HepG2 (cell line): ENCODE results near the gene ICAM3. TPM values are rescaled to one million over a fixed set of nuclear protein-coding genes. Genes with fewer than 3 reads are reported as not detected.

ENCODE experiments used
- GPN1 ChIP-seq: sonication (generic); formaldehyde crosslinking; IDR thresholded peaks from 2 replicates; pipeline ENCODE4 v1.5.1; 2020; ENCODE audit warnings: missing genetic modification reagents, borderline replicate concordance
- HOXA7 ChIP-seq: sonication (generic); formaldehyde crosslinking; IDR thresholded peaks from 2 replicates; pipeline ENCODE4 v1.8.1; 2022; ENCODE audit warnings: mild to moderate bottlenecking, missing genetic modification reagents, moderate library complexity
- KLF11 ChIP-seq: IDR thresholded peaks from 2 replicates; pipeline ENCODE4 v1.6.1; 2016; ENCODE audit warnings: missing compliant biosample characterization
- SETDB1 ChIP-seq: sonication (generic); formaldehyde crosslinking; IDR thresholded peaks from 2 replicates; pipeline ENCODE4 v1.5.1; 2020; ENCODE audit warnings: missing genetic modification reagents, mild to moderate bottlenecking, borderline replicate concordance
- SOX5 ChIP-seq: IDR thresholded peaks from 2 replicates; pipeline ENCODE4 v1.6.1; 2016; ENCODE audit warnings: borderline replicate concordance
- SOX6 ChIP-seq, 2 experiments: fragments of 450-650 bp in 1 of 2; sonication (generic) in 1 of 2; formaldehyde crosslinking in 1 of 2; IDR thresholded peaks; 2 replicates each; pipeline versions ENCODE4 v1.4.0 to v1.6.1; 2017 to 2020; ENCODE audit warnings: antibody characterized with exemption in 1 of 2, mild to moderate bottlenecking in 1 of 2, missing genetic modification reagents in 1 of 2
- SSRP1 ChIP-seq: IDR thresholded peaks from 2 replicates; pipeline ENCODE4 v1.6.1; 2016; ENCODE audit warnings: control low read depth
- TCF12 ChIP-seq, 2 experiments: fragments of 450-650 bp in 1 of 2; sonication (generic) in 1 of 2; formaldehyde crosslinking in 1 of 2; IDR thresholded peaks; 2 replicates each; pipeline versions ENCODE4 v1.6.1 to v1.8.0; 2017 to 2022; ENCODE audit warnings: antibody characterized with exemption in 1 of 2, mild to moderate bottlenecking in 1 of 2, missing genetic modification reagents in 1 of 2, moderate library complexity in 1 of 2
- TGIF2 ChIP-seq: IDR thresholded peaks from 2 replicates; pipeline ENCODE4 v1.6.1; 2016; ENCODE audit warnings: control low read depth, missing compliant biosample characterization
- TRIM24 ChIP-seq: sonication (generic); formaldehyde crosslinking; IDR thresholded peaks from 2 replicates; pipeline ENCODE4 v1.8.0; 2022; ENCODE audit warnings: mild to moderate bottlenecking, missing genetic modification reagents
- ZFP90 ChIP-seq: sonication (generic); formaldehyde crosslinking; IDR thresholded peaks from 2 replicates; pipeline ENCODE4 v1.8.0; 2022; ENCODE audit warnings: missing genetic modification reagents, mild to moderate bottlenecking, inconsistent platforms, borderline replicate concordance
- ZNF468 ChIP-seq: sonication (generic); formaldehyde crosslinking; IDR thresholded peaks from 2 replicates; pipeline ENCODE4 v1.8.0; 2022; ENCODE audit warnings: mild to moderate bottlenecking, moderate library complexity, missing genetic modification reagents
- ZNF496 ChIP-seq: sonication (generic); formaldehyde crosslinking; IDR thresholded peaks from 2 replicates; pipeline ENCODE4 v1.8.1; 2023; ENCODE audit warnings: mild to moderate bottlenecking, moderate library complexity, missing genetic modification reagents; ENCODE audit not compliant: insufficient replicate concordance
- ZNF543 ChIP-seq: sonication (generic); formaldehyde crosslinking; IDR thresholded peaks from 2 replicates; pipeline ENCODE4 v1.4.0; 2020; ENCODE audit warnings: mild to moderate bottlenecking, missing genetic modification reagents
- polyA plus RNA-seq, 8 experiments: library from polyadenylated mRNA; depleted of rRNA in 3 of 8; stranded (reverse) in 7 of 8; unstranded in 1 of 8; fragments of >200 nt; fragmentation: Illumina TruSeq in 4 of 8; extraction: Trizol in 4 of 8; gene quantifications; 2 replicates each; pipeline versions ENCODE4 v1.2.1 to v1.2.3, GENCODE V29; 2011 to 2016; ENCODE audit warnings: low read depth in 4 of 8, missing spikeins in 1 of 8, mixed read lengths in 1 of 8; ENCODE audit not compliant: insufficient read depth in 1 of 8
- total RNA-seq, 5 experiments: library from RNA; depleted of rRNA; stranded (reverse); fragments of >200 nt; fragmentation: Illumina TruSeq; extraction: Trizol; gene quantifications; 2 replicates each; pipeline ENCODE4 v1.2.3, GENCODE V29; 2016; ENCODE audit warnings: low read depth in 1 of 5
- TF ChIP-seq, protein P1 (sequence below): IDR thresholded peaks from 2 replicates; pipeline ENCODE4 v1.6.1; 2016; ENCODE audit warnings: mild to moderate bottlenecking
- TF ChIP-seq, protein P2 (sequence below): sonication (generic); formaldehyde crosslinking; conservative IDR thresholded peaks from 2 replicates; pipeline ENCODE4 v1.4.0; 2020; ENCODE audit warnings: missing genetic modification reagents
- TF ChIP-seq, protein P3 (sequence below): sonication (generic); formaldehyde crosslinking; IDR thresholded peaks from 2 replicates; pipeline ENCODE4 v1.4.0; 2020; ENCODE audit warnings: mild to moderate bottlenecking, missing genetic modification reagents
- TF ChIP-seq, protein P4 (sequence below): sonication (generic); formaldehyde crosslinking; IDR thresholded peaks from 2 replicates; pipeline ENCODE4 v1.5.1; 2020; ENCODE audit warnings: mild to moderate bottlenecking, missing genetic modification reagents, borderline replicate concordance

The ICAM3 gene
- total and polyA plus RNA-seq, 2 of the 13 experiments (the other 11 are each of a cell fraction or from before 2014, with no cell fraction given): 14.1 to 21.0 TPM

DNA sequence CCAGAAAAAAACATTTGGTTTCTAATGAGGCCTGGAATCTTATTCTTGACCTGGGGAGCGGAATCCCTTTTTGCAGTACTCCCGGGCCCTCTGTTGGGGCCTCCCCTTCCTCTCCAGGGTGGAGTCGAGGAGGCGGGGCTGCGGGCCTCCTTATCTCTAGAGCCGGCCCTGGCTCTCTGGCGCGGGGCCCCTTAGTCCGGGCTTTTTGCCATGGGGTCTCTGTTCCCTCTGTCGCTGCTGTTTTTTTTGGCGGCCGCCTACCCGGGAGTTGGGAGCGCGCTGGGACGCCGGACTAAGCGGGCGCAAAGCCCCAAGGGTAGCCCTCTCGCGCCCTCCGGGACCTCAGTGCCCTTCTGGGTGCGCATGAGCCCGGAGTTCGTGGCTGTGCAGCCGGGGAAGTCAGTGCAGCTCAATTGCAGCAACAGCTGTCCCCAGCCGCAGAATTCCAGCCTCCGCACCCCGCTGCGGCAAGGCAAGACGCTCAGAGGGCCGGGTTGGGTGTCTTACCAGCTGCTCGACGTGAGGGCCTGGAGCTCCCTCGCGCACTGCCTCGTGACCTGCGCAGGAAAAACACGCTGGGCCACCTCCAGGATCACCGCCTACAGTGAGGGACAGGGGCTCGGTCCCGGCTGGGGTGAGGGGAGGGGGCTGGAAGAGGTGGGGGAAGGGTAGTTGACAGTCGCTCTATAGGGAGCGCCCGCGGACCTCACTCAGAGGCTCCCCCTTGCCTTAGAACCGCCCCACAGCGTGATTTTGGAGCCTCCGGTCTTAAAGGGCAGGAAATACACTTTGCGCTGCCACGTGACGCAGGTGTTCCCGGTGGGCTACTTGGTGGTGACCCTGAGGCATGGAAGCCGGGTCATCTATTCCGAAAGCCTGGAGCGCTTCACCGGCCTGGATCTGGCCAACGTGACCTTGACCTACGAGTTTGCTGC, 52.4 kb downstream of the ICAM3 start, which contains the start of gene ICAM4 (continued):
- TF ChIP-seq TGIF2 (CRISPR knock-in tag): no peak
- TF ChIP-seq SSRP1: no peak
- TF ChIP-seq SOX5 (CRISPR knock-in tag): no peak
- no peak for TF ChIP-seq ZNF543 (CRISPR knock-in tag)
- no peak for TF ChIP-seq SETDB1 (CRISPR knock-in tag)
- TF ChIP-seq TRIM24 (CRISPR knock-in tag): no peak
- no peak for TF ChIP-seq HOXA7 (CRISPR knock-in tag)
- TF ChIP-seq SOX6 (IDR thresholded peaks at IDR 0.05): no peak
- peak; percentile 28 for TF ChIP-seq SOX6 (CRISPR knock-in tag; IDR thresholded peaks at IDR 0.05)
- no peak for TF ChIP-seq ZNF496 (CRISPR knock-in tag)
- TF ChIP-seq KLF11: no peak
- TF ChIP-seq ZNF468 (CRISPR knock-in tag): peak; percentile 89; the same call in 1 of the 2 replicates
- TF ChIP-seq, protein P1, sequence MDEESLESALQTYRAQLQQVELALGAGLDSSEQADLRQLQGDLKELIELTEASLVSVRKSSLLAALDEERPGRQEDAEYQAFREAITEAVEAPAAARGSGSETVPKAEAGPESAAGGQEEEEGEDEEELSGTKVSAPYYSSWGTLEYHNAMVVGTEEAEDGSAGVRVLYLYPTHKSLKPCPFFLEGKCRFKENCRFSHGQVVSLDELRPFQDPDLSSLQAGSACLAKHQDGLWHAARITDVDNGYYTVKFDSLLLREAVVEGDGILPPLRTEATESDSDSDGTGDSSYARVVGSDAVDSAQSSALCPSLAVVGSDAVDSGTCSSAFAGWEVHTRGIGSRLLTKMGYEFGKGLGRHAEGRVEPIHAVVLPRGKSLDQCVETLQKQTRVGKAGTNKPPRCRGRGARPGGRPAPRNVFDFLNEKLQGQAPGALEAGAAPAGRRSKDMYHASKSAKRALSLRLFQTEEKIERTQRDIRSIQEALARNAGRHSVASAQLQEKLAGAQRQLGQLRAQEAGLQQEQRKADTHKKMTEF (CRISPR knock-in tag): no peak; the same call in 1 of the 2 replicates
- TF ChIP-seq TCF12 (IDR thresholded peaks at IDR 0.05): no peak
- 0 out of 2 replicates have a peak, but pooled peaks have one; percentile 18 for TF ChIP-seq TCF12 (CRISPR knock-in tag; IDR thresholded peaks at IDR 0.05)
- TF ChIP-seq, protein P2, sequence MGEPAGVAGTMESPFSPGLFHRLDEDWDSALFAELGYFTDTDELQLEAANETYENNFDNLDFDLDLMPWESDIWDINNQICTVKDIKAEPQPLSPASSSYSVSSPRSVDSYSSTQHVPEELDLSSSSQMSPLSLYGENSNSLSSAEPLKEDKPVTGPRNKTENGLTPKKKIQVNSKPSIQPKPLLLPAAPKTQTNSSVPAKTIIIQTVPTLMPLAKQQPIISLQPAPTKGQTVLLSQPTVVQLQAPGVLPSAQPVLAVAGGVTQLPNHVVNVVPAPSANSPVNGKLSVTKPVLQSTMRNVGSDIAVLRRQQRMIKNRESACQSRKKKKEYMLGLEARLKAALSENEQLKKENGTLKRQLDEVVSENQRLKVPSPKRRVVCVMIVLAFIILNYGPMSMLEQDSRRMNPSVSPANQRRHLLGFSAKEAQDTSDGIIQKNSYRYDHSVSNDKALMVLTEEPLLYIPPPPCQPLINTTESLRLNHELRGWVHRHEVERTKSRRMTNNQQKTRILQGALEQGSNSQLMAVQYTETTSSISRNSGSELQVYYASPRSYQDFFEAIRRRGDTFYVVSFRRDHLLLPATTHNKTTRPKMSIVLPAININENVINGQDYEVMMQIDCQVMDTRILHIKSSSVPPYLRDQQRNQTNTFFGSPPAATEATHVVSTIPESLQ (CRISPR knock-in tag): no peak
- TF ChIP-seq, protein P3, sequence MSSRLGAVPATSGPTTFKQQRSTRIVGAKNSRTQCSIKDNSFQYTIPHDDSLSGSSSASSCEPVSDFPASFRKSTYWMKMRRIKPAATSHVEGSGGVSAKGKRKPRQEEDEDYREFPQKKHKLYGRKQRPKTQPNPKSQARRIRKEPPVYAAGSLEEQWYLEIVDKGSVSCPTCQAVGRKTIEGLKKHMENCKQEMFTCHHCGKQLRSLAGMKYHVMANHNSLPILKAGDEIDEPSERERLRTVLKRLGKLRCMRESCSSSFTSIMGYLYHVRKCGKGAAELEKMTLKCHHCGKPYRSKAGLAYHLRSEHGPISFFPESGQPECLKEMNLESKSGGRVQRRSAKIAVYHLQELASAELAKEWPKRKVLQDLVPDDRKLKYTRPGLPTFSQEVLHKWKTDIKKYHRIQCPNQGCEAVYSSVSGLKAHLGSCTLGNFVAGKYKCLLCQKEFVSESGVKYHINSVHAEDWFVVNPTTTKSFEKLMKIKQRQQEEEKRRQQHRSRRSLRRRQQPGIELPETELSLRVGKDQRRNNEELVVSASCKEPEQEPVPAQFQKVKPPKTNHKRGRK (CRISPR knock-in tag): no peak
- no peak for TF ChIP-seq GPN1
- no peak; the same call in 1 of the 2 replicates for TF ChIP-seq ZFP90
- TF ChIP-seq, protein P4, sequence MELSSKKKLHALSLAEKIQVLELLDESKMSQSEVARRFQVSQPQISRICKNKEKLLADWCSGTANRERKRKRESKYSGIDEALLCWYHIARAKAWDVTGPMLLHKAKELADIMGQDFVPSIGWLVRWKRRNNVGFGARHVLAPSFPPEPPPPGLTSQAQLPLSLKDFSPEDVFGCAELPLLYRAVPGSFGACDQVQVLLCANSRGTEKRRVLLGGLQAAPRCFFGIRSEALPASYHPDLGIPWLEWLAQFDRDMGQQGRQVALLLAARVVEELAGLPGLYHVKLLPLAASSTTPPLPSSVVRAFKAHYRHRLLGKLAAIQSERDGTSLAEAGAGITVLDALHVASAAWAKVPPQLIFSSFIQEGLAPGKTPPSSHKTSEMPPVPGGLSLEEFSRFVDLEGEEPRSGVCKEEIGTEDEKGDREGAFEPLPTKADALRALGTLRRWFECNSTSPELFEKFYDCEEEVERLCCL (CRISPR knock-in tag): no peak
